GM10266 (cell line): ENCODE data around the gene TUBA4A.

Experiments used
- DNase-seq: peaks from one replicate; pipeline ENCODE4 v3.0.0; 2012; ENCODE audit errors: extremely low spot score
- TF ChIP-seq, protein P1 (sequence below): IDR thresholded peaks from 2 replicates; pipeline ENCODE4 v1.5.1; 2012; ENCODE audit warnings: mild to moderate bottlenecking, low read depth; ENCODE audit not compliant: control insufficient read depth, insufficient read depth; ENCODE audit errors: missing control alignments

The TUBA4A gene

DNA sequence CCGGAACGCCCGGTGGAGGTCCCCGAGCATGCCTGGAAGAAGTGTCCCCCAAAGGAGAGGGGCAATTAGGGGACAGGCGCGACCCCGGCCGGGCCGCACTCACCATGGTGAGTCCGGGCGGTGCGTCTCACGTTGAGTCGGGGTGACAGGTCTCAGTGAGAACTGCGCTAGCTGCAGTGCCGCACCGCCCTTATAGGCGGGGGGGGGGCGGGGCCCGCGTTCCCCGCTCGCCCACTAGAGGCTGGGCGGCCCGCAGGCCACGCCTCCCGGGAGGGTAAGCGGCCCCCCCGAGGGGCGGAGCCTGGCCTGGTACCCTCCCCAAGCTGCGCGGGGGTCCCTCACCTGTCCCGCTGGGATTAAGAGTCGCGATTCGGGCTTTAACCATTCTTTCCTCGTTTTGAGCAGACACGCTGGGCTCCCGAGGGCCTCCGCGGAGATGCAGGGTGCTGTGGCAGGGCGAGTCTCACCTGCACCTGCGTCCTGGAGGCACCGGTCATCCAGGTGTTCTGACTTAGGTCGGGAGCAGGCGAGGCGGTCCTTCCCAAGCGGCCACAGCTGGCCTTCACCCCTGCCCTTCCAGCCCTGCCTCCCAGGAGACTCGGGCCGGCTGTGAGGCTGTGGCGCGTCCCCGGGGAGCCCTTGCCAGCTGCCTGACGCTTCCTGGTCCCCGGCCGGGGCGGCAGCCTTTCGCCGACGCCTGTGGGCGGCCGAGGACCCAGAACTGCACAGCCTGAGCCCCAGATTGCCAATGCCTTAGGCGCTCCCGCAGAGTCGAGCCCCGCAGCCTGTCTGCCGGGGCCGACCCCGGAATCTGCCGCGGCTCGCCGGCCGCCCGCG is at the start of gene TUBA4A:
Gene TUBA4A, minus strand, starts transcription at position 166 of the 837 bp plus-strand sequence. Its CDS starts 60 bp downstream, at position 106.
- TF ChIP-seq, protein P1, sequence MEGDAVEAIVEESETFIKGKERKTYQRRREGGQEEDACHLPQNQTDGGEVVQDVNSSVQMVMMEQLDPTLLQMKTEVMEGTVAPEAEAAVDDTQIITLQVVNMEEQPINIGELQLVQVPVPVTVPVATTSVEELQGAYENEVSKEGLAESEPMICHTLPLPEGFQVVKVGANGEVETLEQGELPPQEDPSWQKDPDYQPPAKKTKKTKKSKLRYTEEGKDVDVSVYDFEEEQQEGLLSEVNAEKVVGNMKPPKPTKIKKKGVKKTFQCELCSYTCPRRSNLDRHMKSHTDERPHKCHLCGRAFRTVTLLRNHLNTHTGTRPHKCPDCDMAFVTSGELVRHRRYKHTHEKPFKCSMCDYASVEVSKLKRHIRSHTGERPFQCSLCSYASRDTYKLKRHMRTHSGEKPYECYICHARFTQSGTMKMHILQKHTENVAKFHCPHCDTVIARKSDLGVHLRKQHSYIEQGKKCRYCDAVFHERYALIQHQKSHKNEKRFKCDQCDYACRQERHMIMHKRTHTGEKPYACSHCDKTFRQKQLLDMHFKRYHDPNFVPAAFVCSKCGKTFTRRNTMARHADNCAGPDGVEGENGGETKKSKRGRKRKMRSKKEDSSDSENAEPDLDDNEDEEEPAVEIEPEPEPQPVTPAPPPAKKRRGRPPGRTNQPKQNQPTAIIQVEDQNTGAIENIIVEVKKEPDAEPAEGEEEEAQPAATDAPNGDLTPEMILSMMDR: no peak
- DNase-seq: peak; percentile 97

GRCh38 chr2:219302412-219302968 is 48.8 kb upstream of the TUBA4A start:
- TF ChIP-seq, protein P1: no peak
- no peak for DNase-seq

- no peak for DNase-seq
- TF ChIP-seq, protein P1: no peak
Observed at GRCh38 chr2:219300022-219300421, 46.3 kb upstream of the TUBA4A start.

- TF ChIP-seq, protein P1: no peak
- no peak for DNase-seq
Observed at GRCh38 chr2:219299372-219299760, 45.6 kb upstream of the TUBA4A start.

GRCh38 chr2:219298759-219299371 is 45.1 kb upstream of the TUBA4A start:
- TF ChIP-seq, protein P1: peak; percentile 98
- peak; percentile 94 for DNase-seq

GRCh38 chr2:219297766-219298456 is 44.2 kb upstream of the TUBA4A start:
- TF ChIP-seq, protein P1: no peak
- DNase-seq: no peak
